GM12878 (cell line): ENCODE data around the gene GPC5. TPM values are rescaled to one million over a fixed set of nuclear protein-coding genes. Genes with fewer than 3 reads are reported as not detected.

Experiments
- CUX1 ChIP-seq: IDR thresholded peaks from 2 replicates; pipeline ENCODE4 v1.6.1; 2012; ENCODE audit warnings: improper control_type of control experiment, low read depth, low read length; ENCODE audit not compliant: insufficient replicate concordance
- ELK1 ChIP-seq: IDR thresholded peaks from 2 replicates; pipeline ENCODE4 v1.6.1; 2012; ENCODE audit warnings: low read depth, low read length, improper control_type of control experiment
- IRF3 ChIP-seq: fragments of 450-650 bp; IDR thresholded peaks from 2 replicates; pipeline ENCODE4 v1.6.1; 2014; ENCODE audit warnings: mild to moderate bottlenecking
- IRF5 ChIP-seq: fragments of 450-650 bp; IDR thresholded peaks from 2 replicates; pipeline ENCODE4 v1.6.1; 2017; ENCODE audit warnings: borderline replicate concordance
- NFYA ChIP-seq: IDR thresholded peaks from 2 replicates; pipeline ENCODE4 v1.6.1; 2011; ENCODE audit warnings: low read depth, mild to moderate bottlenecking, low read length, improper control_type of control experiment, borderline replicate concordance
- RAD51 ChIP-seq: fragments of 450-650 bp; IDR thresholded peaks from 2 replicates; pipeline ENCODE4 v1.6.1; 2016; ENCODE audit warnings: moderate library complexity, mild to moderate bottlenecking, inconsistent platforms
- SMARCA5 ChIP-seq: fragments of 450-650 bp; IDR thresholded peaks from 2 replicates; pipeline ENCODE4 v1.6.1; 2017; ENCODE audit warnings: mild to moderate bottlenecking
- SUPT20H ChIP-seq: IDR thresholded peaks from 2 replicates; pipeline ENCODE4 v1.6.1; 2011; ENCODE audit warnings: low read depth, mild to moderate bottlenecking, low read length, moderate library complexity, borderline replicate concordance; ENCODE audit not compliant: control insufficient read depth
- WRNIP1 ChIP-seq: IDR thresholded peaks from 2 replicates; pipeline ENCODE4 v1.6.1; 2011; ENCODE audit warnings: low read depth, low read length, improper control_type of control experiment, borderline replicate concordance
- ZZZ3 ChIP-seq: IDR thresholded peaks from 2 replicates; pipeline ENCODE4 v1.6.1; 2011; ENCODE audit warnings: low read depth; ENCODE audit not compliant: control insufficient read depth, insufficient read length
- polyA plus RNA-seq, 11 experiments: library from polyadenylated mRNA; depleted of rRNA in 4 of 11; unstranded in 6 of 11; stranded (reverse) in 5 of 11; fragments of >200 nt; fragmentation: Nextera tagmentation in 4 of 11; fragmentation: Illumina TruSeq in 1 of 11; extraction: Ambion mirVana in 4 of 11; extraction: Trizol in 1 of 11; gene quantifications; 1 replicate in 1 of 11; 2 replicates in 10 of 11; pipeline versions ENCODE4 v1.2.1 to v1.2.3, GENCODE V29; 2011 to 2016; ENCODE audit warnings: inconsistent platforms in 2 of 11, missing spikeins in 2 of 11, low read depth in 1 of 11
- total RNA-seq, 4 experiments: library from RNA; depleted of rRNA in 3 of 4; stranded (reverse); fragments of >200 nt in 3 of 4; fragmentation: Illumina TruSeq in 1 of 4; extraction: Trizol in 1 of 4; gene quantifications; 2 replicates each; pipeline versions ENCODE4 v1.2.1 to v1.2.3, GENCODE V29; 2013 to 2021

GPC5 gene
- total and polyA plus RNA-seq, 10 of the 15 experiments (the other 5 are each of a cell fraction or from before 2014, with no cell fraction given): 0.05 to 0.87 (median 0.44) TPM; not detected in 1

GRCh38 chr13:91593456-91593855, 195.0 kb downstream of the GPC5 start (continued):
- TF ChIP-seq CUX1: no peak
- no peak for TF ChIP-seq ZZZ3
- no peak for TF ChIP-seq IRF3
- no peak for TF ChIP-seq RAD51
- TF ChIP-seq NFYA: no peak
- TF ChIP-seq IRF5: no peak
- no peak for TF ChIP-seq SMARCA5
- no peak for TF ChIP-seq SUPT20H
- no peak for TF ChIP-seq ELK1
- TF ChIP-seq WRNIP1: no peak
